ENCODE results near the gene THSD7A. TPM values are rescaled to one million over a fixed set of nuclear protein-coding genes. Genes with fewer than 3 reads are reported as not detected.

THSD7A gene, protein sequence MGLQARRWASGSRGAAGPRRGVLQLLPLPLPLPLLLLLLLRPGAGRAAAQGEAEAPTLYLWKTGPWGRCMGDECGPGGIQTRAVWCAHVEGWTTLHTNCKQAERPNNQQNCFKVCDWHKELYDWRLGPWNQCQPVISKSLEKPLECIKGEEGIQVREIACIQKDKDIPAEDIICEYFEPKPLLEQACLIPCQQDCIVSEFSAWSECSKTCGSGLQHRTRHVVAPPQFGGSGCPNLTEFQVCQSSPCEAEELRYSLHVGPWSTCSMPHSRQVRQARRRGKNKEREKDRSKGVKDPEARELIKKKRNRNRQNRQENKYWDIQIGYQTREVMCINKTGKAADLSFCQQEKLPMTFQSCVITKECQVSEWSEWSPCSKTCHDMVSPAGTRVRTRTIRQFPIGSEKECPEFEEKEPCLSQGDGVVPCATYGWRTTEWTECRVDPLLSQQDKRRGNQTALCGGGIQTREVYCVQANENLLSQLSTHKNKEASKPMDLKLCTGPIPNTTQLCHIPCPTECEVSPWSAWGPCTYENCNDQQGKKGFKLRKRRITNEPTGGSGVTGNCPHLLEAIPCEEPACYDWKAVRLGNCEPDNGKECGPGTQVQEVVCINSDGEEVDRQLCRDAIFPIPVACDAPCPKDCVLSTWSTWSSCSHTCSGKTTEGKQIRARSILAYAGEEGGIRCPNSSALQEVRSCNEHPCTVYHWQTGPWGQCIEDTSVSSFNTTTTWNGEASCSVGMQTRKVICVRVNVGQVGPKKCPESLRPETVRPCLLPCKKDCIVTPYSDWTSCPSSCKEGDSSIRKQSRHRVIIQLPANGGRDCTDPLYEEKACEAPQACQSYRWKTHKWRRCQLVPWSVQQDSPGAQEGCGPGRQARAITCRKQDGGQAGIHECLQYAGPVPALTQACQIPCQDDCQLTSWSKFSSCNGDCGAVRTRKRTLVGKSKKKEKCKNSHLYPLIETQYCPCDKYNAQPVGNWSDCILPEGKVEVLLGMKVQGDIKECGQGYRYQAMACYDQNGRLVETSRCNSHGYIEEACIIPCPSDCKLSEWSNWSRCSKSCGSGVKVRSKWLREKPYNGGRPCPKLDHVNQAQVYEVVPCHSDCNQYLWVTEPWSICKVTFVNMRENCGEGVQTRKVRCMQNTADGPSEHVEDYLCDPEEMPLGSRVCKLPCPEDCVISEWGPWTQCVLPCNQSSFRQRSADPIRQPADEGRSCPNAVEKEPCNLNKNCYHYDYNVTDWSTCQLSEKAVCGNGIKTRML (N-terminal part only)
- total RNA-seq, result 10 to 100 TPM; 16.2 to 36.4 (median 21.5) TPM

DNA sequence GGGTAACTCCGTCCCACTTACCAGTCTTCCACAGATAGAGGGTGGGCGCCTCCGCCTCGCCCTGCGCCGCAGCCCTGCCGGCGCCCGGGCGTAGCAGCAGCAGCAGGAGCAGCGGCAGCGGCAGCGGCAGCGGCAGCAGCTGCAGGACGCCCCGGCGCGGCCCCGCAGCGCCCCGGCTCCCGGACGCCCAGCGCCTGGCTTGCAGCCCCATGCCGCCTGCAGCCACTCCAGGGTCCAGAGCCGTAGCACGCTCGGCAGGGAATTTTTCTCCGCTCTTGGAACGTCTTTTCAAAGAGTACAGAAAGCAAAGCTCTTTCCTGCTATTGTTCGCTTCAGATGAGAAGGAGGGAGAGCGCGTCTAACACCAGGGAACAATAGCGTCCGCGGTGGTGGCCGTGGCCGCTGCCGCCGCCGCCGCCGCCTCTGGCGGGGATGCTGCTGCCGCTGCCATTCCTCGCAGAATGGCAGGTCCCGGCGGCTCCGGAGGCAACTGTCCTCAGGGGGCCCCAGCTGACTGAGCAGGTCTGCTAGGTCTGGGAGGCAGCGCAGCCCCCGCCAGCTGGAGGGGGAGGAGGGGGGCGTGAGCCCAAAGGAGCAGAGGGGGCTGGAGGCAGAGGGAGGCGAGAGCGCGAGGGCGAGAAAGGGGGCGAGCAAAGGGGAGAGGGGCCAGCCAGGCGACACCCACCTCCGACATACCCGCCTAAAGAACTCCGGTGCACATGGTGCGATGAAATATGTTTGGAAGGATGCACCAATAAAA, at the start of gene THSD7A:
THSD7A (minus strand) TSS at position 463 of the 760 bp plus-strand sequence; CDS start at position 211, 252 bp downstream.
- Histone ChIP-seq H3K4me3 (peak within 1 kb of the TSS; percentile 41 to 54), H3K36me3 (no peaks in the 10 kb centered on the region), H3K27me3 (no peaks in the 10 kb centered on the region), H3K4me1 (no peaks in the 10 kb centered on the region), H3K27ac (peak within 1 kb of the TSS; percentile 80 to 81), H3K9me3 (no peaks in the 10 kb centered on the region)
- no peak for TF ChIP-seq POLR2A (IDR thresholded peaks at IDR 0.05)
- TF ChIP-seq, protein P1, sequence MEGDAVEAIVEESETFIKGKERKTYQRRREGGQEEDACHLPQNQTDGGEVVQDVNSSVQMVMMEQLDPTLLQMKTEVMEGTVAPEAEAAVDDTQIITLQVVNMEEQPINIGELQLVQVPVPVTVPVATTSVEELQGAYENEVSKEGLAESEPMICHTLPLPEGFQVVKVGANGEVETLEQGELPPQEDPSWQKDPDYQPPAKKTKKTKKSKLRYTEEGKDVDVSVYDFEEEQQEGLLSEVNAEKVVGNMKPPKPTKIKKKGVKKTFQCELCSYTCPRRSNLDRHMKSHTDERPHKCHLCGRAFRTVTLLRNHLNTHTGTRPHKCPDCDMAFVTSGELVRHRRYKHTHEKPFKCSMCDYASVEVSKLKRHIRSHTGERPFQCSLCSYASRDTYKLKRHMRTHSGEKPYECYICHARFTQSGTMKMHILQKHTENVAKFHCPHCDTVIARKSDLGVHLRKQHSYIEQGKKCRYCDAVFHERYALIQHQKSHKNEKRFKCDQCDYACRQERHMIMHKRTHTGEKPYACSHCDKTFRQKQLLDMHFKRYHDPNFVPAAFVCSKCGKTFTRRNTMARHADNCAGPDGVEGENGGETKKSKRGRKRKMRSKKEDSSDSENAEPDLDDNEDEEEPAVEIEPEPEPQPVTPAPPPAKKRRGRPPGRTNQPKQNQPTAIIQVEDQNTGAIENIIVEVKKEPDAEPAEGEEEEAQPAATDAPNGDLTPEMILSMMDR (IDR thresholded peaks at IDR 0.05), result peak in 2 of 4 experiments; percentile 24 to 28
- DNase-seq, result peak; percentile 20 to 32
- intact Hi-C loops (cut with DNase I; ENCODE audit: low total_unique reads), result no loop called here

DNA sequence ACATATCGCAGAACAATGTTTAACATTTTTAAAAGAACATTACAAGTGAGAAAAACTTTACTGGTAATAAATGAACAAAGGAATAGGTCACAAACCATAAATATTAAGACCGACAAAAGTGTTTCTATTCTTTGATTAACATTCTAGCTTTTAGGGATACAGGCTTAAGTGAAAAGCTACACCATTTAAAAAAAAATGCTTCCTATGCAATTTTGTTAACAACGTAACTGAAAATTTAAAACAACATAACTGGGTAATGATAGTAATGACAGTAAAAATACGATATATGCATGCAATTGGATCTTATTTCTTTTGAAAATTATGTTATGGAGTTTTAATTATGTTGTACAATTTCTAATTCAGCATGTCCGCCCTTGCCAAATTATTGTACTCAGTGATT, 49.7 kb upstream of the THSD7A start:
- H3K4me1 ChIP-seq, result no peaks in the 10 kb centered on the region
- intact Hi-C loops (cut with DNase I; ENCODE audit: low total_unique reads), result no loop called here
- TF ChIP-seq POLR2A (IDR thresholded peaks at IDR 0.05), result no peak
- TF ChIP-seq, protein P1 (IDR thresholded peaks at IDR 0.05), result no peak
- no peaks in the 10 kb centered on the region for H3K27me3 ChIP-seq
- no peak overlapping the region for H3K4me3 ChIP-seq
- H3K36me3 ChIP-seq, result no peaks in the 10 kb centered on the region
- no peaks in the 10 kb centered on the region for H3K9me3 ChIP-seq
- no peak for DNase-seq
- H3K27ac ChIP-seq, result no peak overlapping the region

DNA sequence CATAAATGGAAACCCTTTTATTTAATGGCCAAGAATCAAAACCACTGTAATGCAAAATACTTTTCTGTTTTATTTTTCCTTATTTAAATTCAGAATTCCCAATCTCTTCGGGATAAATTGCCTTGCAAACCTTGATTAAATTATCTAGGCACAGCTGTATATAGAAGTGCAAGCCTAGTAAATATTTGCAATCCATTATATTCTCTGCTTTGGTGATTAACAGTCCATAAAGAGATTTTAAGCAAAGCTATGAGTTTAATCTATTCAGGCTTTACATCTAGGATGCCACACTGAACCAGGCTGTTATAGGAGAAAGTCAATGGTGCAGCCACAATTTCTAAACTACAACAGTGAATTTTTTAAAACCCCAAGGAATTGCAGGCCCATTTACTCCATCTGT, 43.6 kb upstream of the THSD7A start:
- TF ChIP-seq, protein P1 (IDR thresholded peaks at IDR 0.05), result no peak
- no peak for TF ChIP-seq POLR2A (IDR thresholded peaks at IDR 0.05)
- no peak overlapping the region for H3K4me3 ChIP-seq
- no peaks in the 10 kb centered on the region for H3K4me1 ChIP-seq
- no peaks in the 10 kb centered on the region for H3K36me3 ChIP-seq
- no peaks in the 10 kb centered on the region for H3K27me3 ChIP-seq
- intact Hi-C loops (cut with DNase I; ENCODE audit: low total_unique reads), result no loop called here
- H3K9me3 ChIP-seq, result no peaks in the 10 kb centered on the region
- no peak overlapping the region for H3K27ac ChIP-seq
- no peak for DNase-seq

DNA sequence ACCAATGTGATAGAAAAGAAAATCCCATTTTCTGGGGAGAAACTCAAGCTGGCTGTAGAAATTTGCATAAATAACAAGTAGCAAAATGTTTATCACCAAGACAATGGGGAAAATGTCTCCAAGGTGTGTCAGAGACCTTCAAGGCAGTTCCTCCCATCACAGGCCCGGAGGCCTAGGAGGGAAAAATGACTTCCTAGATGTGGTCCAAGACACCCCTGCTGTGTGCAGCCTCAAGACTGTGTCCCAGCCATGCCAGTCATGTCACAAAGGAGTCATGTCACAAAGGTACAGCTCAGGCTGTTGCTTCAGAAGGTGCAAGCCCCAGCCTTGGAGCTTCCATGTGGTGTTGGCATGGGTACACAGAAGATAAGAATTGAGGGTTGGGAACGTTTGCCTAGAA, 33.7 kb upstream of the THSD7A start:
- no peaks in the 10 kb centered on the region for H3K27me3 ChIP-seq
- no peak for DNase-seq
- no peak overlapping the region for H3K27ac ChIP-seq
- H3K4me3 ChIP-seq, result no peak overlapping the region
- no peaks in the 10 kb centered on the region for H3K4me1 ChIP-seq
- no peaks in the 10 kb centered on the region for H3K36me3 ChIP-seq
- no peaks in the 10 kb centered on the region for H3K9me3 ChIP-seq
- intact Hi-C loops (cut with DNase I; ENCODE audit: low total_unique reads), result no loop called here
- TF ChIP-seq, protein P1 (IDR thresholded peaks at IDR 0.05), result no peak
- TF ChIP-seq POLR2A (IDR thresholded peaks at IDR 0.05), result no peak
